GM12892 (cell line): ENCODE data around the gene RPSA.

Experiments
- POLR2A ChIP-seq: IDR thresholded peaks from 2 replicates; pipeline ENCODE4 v1.6.1; 2011; ENCODE audit warnings: low read depth, low read length, control low read depth
- TAF1 ChIP-seq: IDR thresholded peaks from 2 replicates; pipeline ENCODE4 v1.6.1; 2011; ENCODE audit warnings: low read depth, mild to moderate bottlenecking, control low read depth, low read length, borderline replicate concordance

GRCh38 chr3:39388741-39389248 is 17.7 kb upstream of the RPSA start:
- TF ChIP-seq POLR2A (no peak), TAF1 (no peak)
